Gastrocnemius medialis (tissue), 4 donors: ENCODE results near the gene AP3S1. TPM values are rescaled to one million over a fixed set of nuclear protein-coding genes. Genes with fewer than 3 reads are reported as not detected.

Source experiments
- ATAC-seq, 2 donors: fragments of 150-250 bp; one replicate each; pipeline ENCODE4 v1.9.1; 2016
- DNase-seq, 2 donors: peaks; one replicate each; pipeline ENCODE4 v3.0.0-alpha.2; 2019
- H3K27ac ChIP-seq, 4 donors: fragments of 200-600 bp; sonication (generic); 1 replicate in 1 of 4; 2 replicates in 3 of 4; pipeline ENCODE4 v1.5.1; 2016 to 2018; ENCODE audit warnings: mild to moderate bottlenecking in 2 of 4, moderate library complexity in 1 of 4
- H3K27me3 ChIP-seq, 3 donors: fragments of 200-600 bp; sonication (generic) in 2 of 3; 1 replicate in 1 of 3; 2 replicates in 2 of 3; pipeline versions ENCODE4 v1.5.1 to v1.6.0; 2016 to 2019; ENCODE audit warnings: mild to moderate bottlenecking in 1 of 3, moderate library complexity in 1 of 3
- H3K36me3 ChIP-seq, 2 donors: fragments of 200-600 bp; sonication (generic) in 1 of 2; one replicate each; pipeline ENCODE4 v1.5.1; 2017 to 2018
- H3K4me1 ChIP-seq, 2 donors: fragments of 200-600 bp; sonication (generic) in 1 of 2; one replicate each; pipeline ENCODE4 v1.5.1; 2016 to 2017; ENCODE audit warnings: mild to moderate bottlenecking in 2 of 2
- H3K4me3 ChIP-seq, 4 donors: fragments of 200-600 bp; sonication (generic) in 3 of 4; 1 replicate in 1 of 4; 2 replicates in 3 of 4; pipeline ENCODE4 v1.5.1; 2016 to 2019; ENCODE audit warnings: mild to moderate bottlenecking in 2 of 4
- H3K9me3 ChIP-seq, 3 donors: fragments of 200-600 bp; sonication (generic) in 2 of 3; 1 replicate in 1 of 3; 2 replicates in 2 of 3; pipeline ENCODE4 v1.5.1; 2016 to 2019
- POLR2A ChIP-seq, 2 donors: fragments of 450-650 bp; IDR thresholded peaks; one replicate each; pipeline ENCODE4 v1.6.1; 2017; ENCODE audit warnings: antibody characterized with exemption in 2 of 2, mild to moderate bottlenecking in 2 of 2, moderate library complexity in 2 of 2
- in situ Hi-C, 4 donors: fragments of 200-750 bp; cut with MboI; loops; one replicate each; pipeline versions ENCODE4 v1.15.0 to v1.8.0; 2017; ENCODE audit warnings: low sequenced_read_pairs in 4 of 4
- intact Hi-C: fragments of 100-400 bp; cut with DNase I; formaldehyde crosslinking; loops from one replicate; pipeline ENCODE4 v1.15.1; 2023; ENCODE audit warnings: low total_unique reads
- total RNA-seq, 4 donors: library from RNA; depleted of rRNA; stranded (reverse); fragments of >200 nt; gene quantifications; one replicate each; pipeline versions ENCODE4 v1.1.0 to v1.2.3, GENCODE V29; 2016
- TF ChIP-seq, protein P1 (sequence below), 5 experiments: fragments of 450-650 bp in 3 of 5; fragments of 200-600 bp in 2 of 5; sonication (generic) in 2 of 5; IDR thresholded peaks in 4 of 5; conservative IDR thresholded peaks in 1 of 5; 1 replicate in 4 of 5; 2 replicates in 1 of 5; pipeline ENCODE4 v1.5.1; 2016 to 2019; ENCODE audit warnings: antibody characterized with exemption in 5 of 5, mild to moderate bottlenecking in 3 of 5, moderate library complexity in 3 of 5

Gene AP3S1
- total RNA-seq, 4 donors from 2014 or later: 13.0 to 121 (median 25.5) TPM

DNA sequence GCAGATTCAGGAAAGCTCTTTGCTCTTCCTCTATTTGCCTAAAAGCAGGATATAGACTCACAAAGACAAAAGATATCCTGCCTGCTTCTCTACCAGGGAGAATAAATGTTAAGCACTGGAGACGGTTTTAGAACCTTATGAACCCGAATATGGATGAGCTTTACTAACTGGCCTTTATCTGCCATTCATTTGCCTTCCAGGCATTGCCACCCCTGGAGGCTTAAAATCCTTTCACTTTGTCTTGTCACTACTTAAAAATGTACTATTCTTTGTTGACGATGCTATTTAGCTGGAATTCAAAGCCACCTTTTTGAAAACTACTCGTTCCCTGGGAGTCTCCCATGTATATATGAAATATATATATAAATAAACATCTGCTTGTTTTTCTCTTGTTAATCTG lies 97.3 kb downstream of the AP3S1 start:
- Histone ChIP-seq H3K36me3 (no peaks in the 10 kb centered on the region), H3K4me3 (no peak overlapping the region), H3K9me3 (no peaks in the 10 kb centered on the region), H3K4me1 (no peaks in the 10 kb centered on the region), H3K27me3 (no peaks in the 10 kb centered on the region), H3K27ac (no peak overlapping the region)
- intact Hi-C loops (no loop called here), in situ Hi-C loops (no loop called here)
- DNase-seq (no peak), ATAC-seq (no peak)
- TF ChIP-seq POLR2A (IDR thresholded peaks at IDR 0.05): no peak
- TF ChIP-seq, protein P1, sequence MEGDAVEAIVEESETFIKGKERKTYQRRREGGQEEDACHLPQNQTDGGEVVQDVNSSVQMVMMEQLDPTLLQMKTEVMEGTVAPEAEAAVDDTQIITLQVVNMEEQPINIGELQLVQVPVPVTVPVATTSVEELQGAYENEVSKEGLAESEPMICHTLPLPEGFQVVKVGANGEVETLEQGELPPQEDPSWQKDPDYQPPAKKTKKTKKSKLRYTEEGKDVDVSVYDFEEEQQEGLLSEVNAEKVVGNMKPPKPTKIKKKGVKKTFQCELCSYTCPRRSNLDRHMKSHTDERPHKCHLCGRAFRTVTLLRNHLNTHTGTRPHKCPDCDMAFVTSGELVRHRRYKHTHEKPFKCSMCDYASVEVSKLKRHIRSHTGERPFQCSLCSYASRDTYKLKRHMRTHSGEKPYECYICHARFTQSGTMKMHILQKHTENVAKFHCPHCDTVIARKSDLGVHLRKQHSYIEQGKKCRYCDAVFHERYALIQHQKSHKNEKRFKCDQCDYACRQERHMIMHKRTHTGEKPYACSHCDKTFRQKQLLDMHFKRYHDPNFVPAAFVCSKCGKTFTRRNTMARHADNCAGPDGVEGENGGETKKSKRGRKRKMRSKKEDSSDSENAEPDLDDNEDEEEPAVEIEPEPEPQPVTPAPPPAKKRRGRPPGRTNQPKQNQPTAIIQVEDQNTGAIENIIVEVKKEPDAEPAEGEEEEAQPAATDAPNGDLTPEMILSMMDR (IDR thresholded peaks at IDR 0.05 in 4 of 5, conservative IDR thresholded peaks at IDR 0.05 in 1 of 5): no peak

DNA sequence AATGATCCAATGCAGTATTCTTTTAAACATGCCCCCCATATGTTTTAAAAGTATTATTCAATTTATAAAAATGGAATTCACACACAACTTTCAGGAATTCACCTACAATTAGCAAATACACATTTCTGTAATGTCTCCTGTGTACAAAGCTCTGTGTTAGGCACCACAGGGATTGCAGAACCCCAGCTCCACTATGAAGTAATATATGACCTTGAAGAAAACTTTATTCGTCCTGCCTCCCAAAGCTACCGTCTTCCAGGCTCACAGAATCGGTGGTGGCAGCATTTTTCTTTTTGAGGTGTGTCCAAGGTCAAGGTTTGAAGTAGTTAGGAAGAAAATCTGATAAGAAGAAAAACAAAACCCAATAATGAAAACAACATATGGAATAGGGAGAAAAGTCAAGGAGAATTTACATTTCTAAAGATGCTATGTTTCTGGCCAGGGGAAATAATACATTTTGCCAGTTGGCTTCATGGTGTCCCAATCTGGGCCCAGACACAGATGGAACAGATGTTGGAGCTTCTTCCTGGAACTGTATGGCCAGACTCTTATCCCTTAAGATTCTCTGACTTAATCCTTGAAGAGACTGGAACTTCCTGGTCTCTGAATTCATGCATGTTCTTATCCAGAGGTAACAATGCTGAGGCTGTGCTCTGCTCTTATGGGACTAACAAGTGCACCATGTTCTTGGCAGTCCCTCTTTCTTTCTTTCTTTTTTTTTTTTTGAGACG lies 98.5 kb downstream of the AP3S1 start:
- H3K36me3 ChIP-seq: no peaks in the 10 kb centered on the region
- DNase-seq (peak in 1 of 2 donors; percentile 42), ATAC-seq (peak; percentile 75 to 79)
- in situ Hi-C loops: no loop called here
- H3K27ac ChIP-seq: peak overlapping the region in 2 of 4 donors; percentile 19 to 22
- no peaks in the 10 kb centered on the region for H3K4me1 ChIP-seq
- H3K9me3 ChIP-seq: no peaks in the 10 kb centered on the region
- H3K4me3 ChIP-seq: no peak overlapping the region
- intact Hi-C loops: no loop called here
- H3K27me3 ChIP-seq: no peaks in the 10 kb centered on the region
- TF ChIP-seq POLR2A (IDR thresholded peaks at IDR 0.05): no peak
- TF ChIP-seq, protein P1 (IDR thresholded peaks at IDR 0.05 in 4 of 5, conservative IDR thresholded peaks at IDR 0.05 in 1 of 5): no peak

GRCh38 chr5:115941051-115941675 lies 99.4 kb downstream of the AP3S1 start:
- Histone ChIP-seq H3K4me1 (no peaks in the 10 kb centered on the region), H3K27me3 (no peaks in the 10 kb centered on the region), H3K9me3 (no peaks in the 10 kb centered on the region), H3K36me3 (no peaks in the 10 kb centered on the region), H3K4me3 (no peak overlapping the region), H3K27ac (peak overlapping the region in 1 of 4 donors; percentile 41)
- intact Hi-C loops: no loop called here
- in situ Hi-C loops: no loop called here
- no peak for DNase-seq
- TF ChIP-seq POLR2A (IDR thresholded peaks at IDR 0.05): no peak
- TF ChIP-seq, protein P1 (IDR thresholded peaks at IDR 0.05 in 4 of 5, conservative IDR thresholded peaks at IDR 0.05 in 1 of 5): no peak
- no peak for ATAC-seq

DNA sequence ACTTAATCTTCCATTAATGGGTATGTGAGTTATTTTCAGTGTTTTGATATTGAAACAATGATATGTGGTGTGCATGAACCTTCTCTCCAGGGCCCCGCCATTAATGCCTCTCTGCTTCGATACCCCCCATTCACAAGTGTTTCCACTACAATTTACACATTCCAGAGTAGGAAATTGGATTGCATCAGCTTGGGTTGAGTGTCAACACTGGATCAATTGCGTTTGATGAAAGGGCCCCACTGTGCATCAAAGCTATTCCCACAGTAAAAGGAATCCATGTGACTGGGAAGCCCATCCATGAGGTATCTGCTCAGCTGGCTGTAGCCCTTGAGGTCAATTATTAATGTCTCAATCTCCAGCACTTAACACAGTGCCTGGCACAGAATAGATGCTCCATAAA lies 102.8 kb downstream of the AP3S1 start:
- Histone ChIP-seq H3K36me3 (no peaks in the 10 kb centered on the region), H3K27me3 (no peaks in the 10 kb centered on the region), H3K9me3 (no peaks in the 10 kb centered on the region), H3K4me3 (no peak overlapping the region), H3K4me1 (no peaks in the 10 kb centered on the region), H3K27ac (no peak overlapping the region)
- intact Hi-C loops (no loop called here), in situ Hi-C loops (no loop called here)
- DNase-seq: no peak
- ATAC-seq: no peak
- TF ChIP-seq, protein P1 (IDR thresholded peaks at IDR 0.05 in 4 of 5, conservative IDR thresholded peaks at IDR 0.05 in 1 of 5): no peak
- TF ChIP-seq POLR2A (IDR thresholded peaks at IDR 0.05): no peak
